GM19328 (cell line): Measurements from ENCODE around the gene RELCH.

Experiments used
- ATAC-seq: cut with Tn5 transposase; IDR thresholded peaks from one replicate; pipeline ENCODE4 v1.9.1; 2021; ENCODE audit warnings: mild to moderate bottlenecking, moderate library complexity; ENCODE audit not compliant: unreplicated experiment

RELCH gene

DNA sequence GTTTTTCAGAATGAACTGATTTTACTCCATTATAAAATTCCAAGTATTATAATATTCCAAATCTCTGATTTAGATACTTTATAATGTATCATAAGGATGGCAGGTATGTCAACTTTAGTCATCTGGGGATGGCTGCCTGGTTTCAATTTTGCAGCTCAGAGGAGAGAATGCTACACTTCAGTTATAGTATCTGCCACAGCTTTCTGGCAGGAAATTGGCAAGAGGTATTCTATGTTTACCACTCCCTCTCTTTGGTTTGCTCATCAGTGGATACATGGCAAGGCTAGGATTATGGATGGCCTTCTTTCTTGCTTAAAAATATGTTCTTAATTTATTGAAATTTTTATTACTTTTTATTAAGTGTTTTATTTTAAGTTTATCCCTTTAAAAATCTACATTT, 71.0 kb downstream of the RELCH start:
- no peak for ATAC-seq

DNA sequence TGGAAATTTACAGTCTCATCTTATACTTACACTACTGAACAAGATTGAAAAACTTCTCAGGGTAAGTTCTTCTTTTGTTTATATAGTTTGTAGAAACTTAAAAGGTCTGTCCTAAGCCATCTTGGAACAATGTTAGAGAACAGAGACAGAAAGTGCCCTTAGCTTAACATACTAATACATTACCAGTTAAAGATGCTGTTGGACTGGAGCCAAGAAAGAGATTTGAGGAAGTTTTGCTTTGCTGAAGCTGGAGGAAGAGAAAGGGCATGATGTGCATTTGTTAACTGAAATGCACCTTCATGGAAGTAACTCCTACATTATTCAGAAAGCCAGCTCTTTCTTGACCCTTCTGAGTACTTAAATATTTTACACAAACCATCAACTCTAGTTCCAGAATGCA, 71.6 kb downstream of the RELCH start:
- ATAC-seq = no peak

DNA sequence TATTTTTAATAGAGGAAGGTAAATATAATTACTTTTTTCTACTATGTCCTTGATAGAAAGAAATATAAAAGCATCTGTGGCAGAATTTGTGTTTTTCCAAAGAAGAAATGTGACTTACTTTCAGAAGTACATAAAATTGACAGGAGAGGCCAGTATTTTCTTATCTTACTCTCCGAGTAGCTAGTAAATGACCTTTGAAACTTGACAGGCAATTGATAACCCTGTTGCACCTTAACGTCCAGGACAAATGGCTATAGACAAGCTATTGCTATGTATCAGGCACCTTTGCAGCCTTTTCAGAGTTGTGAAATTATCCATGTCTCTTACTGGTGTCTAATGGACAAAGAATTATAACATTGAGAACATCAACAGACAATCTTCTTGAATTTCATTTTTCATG, 75.0 kb downstream of the RELCH start:
- ATAC-seq = no peak

DNA sequence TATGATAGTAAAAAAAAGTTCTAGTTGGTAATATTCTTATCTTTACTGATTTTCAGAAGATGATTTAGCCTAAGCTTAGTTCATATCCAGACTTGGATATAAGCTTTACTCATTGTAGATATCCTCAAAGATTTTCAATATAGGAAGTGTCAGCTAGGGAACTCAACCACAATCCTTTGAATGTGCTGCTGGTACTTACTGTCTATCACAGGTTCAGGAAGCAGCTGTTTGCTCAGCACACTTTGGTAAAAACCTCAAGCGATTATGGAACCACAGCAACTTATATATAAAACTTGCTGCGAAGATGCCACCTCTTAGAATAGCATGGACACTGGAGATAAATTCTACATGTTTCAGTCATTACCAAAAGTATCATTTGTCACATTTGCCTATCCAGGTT, 77.9 kb downstream of the RELCH start:
- no peak for ATAC-seq

DNA sequence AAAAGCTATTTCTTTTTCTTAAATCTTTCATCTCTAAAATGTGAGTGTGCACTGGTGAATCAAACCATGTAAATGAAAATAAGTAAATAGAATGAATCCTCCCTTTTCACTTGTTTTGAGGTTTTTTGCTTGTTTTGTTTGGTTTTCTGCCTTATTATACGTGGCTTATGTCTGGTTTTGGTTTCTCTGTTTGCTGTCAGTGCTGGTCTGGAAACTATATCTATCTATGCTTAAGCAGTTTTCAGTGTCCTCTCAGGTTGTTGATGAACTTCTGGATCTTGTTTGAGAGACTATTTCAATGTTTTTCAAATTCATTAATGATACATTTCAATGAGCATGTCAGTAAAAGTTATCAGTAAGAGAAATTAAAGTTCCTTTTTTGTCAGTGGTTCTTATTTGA, 90.0 kb downstream of the RELCH start:
- ATAC-seq = no peak

DNA sequence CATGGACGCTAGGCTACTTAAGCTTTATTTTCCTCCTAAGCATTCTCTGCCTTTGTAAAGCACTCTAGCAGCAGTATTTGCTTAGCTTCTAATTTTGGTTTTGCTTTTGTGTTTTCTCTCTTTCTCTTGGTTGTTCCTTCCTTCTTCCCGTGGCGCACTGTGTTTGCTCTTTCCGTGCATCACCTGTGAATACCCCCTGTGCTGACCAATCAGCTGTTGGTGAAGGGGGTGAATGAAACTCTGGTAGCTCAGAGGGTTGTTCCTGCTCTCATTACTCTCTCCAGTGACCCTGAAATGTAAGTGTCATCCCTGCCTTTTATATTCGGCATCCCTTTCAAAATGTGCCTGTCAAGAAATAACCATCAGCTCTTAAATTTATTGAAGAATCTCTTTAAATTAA, 92.5 kb downstream of the RELCH start:
- ATAC-seq = no peak

DNA sequence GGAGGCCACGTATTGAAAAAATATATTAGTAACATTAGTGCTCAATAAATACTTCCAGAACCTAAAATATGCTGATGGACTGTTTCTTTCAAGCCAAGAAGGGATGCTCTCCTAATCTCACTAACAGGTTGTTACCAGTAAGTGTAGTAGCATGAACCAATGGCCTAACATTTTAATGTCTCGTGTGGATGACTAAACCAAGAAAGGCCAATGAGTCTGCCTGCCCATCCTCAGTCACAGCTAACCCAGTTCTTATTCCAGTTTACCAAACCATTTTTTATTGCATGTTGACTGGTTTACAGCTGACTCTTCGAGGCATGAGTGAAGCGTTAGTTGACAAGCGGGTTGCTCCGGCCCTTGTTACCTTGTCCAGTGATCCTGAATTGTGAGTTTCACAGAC, 93.0 kb downstream of the RELCH start:
- ATAC-seq = no peak

DNA sequence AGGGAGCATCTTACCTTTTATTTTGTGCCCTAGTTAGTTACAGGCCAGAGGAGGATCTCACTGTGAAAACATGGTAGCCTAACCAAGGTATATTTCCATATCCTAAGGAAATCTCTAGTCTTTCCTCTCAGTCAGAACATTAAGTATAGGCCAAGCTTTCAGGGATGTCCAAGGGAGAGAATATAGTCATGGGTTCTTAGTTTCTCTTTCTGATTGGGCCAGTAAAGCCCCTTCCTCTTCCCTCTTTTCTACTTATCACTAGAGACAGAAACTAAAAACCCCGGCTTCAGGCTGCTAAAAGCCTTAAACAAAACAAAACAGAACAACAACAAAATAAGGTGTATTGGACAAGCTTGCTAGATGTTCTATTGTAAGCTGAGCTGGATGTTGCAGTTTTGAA, 93.7 kb downstream of the RELCH start:
- no peak for ATAC-seq

DNA sequence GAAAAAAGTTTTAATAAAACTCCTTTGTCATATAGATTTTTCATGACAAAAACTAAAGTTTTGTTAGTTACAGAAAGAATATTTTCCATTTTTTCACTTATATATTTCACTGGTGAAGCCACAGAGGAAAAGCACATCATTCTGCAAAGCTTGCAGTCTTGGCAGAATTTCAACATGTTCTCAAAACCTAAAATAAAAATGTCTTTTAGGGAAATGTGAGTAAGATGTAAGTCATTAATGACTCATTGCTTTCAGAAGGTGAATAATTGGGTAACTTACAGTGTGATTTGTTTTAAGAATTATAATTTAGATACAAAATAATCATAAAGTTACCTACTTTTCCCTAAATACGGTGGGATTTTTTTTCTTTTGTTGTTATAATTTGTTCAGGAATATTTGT, 94.6 kb downstream of the RELCH start:
- no peak for ATAC-seq

DNA sequence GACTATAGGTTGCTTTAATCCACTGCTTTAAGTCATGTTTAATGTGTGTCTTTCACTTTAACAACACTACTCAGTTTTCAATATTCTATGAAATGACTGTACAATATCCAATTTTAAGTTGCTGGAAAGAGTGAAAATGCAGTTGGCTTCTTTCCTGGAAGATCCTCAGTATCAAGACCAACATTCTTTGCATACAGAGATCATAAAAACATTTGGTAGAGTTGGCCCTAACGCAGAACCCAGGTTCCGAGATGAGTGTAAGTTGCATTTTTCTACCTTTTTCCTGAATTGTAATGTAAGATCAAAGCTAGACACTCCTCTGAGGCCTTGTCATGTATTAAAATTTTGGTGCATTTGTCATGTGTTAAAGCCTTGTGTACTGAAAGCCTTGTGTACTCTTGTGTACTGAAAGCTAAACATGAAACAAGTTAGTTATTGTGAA, 95.2 kb downstream of the RELCH start:
- ATAC-seq = no peak

DNA sequence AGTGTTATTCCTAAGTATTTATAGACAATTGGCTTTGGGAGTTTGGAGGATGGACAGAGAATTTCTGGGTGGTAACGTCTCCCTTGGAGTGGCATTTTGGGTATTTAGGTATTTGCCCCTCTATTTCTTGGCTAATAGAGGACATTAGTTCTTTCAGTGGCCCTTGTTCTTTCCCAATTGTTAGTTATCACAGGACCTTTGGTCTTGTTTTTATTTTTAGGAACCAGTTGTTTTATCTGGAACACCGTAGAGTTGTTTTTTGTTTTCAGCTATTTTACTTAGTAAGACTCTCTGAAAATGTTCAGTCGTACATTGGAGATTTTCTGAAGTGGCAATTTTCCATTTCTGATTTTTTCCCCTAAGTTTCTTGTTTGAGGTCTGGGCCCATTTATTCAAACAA, 97.6 kb downstream of the RELCH start:
- ATAC-seq = no peak

DNA sequence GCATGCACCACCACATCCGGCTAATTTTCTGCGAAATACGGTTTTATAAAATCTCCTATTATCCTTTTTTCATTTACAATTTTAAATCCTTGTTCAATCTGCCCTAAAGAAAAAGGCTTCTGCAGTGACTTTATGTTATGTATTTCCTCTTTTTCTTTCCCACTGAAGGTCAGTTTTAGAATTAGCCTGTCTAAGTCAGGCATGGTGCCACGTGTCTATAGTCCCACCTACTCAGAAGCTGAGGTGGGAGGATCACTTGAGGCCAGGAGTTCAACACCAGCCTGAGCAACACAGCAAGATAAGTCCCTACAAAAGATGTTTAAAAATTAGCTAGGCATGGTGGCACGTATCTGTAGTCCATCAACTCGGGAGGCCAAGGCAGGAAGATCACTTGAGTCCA, 98.2 kb downstream of the RELCH start:
- ATAC-seq = no peak

DNA sequence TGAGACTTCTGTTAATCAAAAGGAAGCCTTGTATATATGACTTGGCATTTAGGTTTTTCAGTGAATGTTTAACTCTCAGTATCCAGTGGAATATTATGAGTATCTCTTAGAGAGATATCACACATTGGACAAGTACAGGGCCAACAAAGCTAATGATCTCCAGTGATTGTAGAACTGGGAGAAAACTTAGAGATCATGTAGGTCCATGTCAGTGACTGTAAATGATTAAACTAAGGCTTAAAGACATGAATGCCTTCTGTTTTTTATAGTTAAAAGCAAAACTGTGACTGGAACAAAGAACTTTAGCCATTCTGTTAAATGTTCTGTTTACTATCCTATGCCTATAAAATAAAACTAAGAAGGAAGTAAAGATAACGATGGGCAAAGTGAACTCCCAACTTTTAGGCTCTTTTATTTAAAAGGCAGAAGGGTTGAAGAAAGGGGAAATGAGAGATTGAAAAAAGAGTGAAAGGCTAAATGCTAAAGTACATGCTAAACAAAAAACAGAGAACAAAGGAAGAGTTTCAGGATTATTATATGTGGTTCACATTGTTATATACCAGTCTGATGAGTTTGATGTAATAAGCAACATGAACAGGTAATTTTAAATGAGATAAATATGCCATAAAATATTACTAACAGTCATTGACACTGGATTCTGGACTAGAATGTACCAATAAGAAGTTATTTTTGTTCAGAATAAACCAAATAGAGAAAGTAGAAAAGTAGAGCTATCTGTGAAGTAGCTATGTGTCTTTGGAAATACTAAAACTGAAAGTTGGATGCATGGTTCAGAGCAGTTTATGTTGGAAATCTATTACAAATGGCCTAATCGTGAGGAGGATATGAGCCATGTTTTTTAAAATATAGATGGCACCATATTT, 101.0 kb downstream of the RELCH start:
- ATAC-seq = no peak

DNA sequence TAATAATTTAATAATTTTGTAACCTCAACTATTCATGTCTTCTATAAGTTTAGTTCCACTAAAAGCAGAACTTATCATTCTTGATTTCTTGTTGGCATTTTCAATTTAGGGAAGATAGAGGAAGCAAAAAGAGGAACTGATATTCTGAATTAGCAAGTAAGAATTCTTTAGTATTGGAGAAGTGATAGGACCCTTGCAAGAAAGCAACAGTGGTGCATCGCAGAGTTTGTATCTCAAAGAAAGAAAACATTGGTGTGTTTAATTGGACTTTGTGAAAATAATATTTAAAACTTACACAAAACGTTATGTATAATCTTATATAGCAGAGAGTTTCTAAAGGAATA, 101.6 kb downstream of the RELCH start:
- no peak for ATAC-seq

DNA sequence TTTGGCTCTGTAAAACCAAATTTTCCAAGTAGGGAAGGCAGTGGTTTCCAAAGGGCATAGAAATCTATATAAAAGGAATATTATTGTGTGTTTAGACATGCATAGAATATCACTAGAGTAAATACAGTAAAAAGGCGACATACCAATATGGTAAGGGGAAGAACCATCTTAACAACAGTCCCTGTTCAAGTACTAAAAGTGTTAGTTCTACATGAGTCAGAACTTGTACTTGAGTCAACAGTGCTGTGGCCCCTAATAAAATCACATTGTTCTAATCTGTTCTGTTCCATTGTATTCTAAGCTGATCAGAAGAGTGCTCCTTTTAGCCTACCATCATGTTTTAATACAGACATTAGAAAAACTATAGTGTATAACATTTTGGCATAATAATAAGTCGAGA, 102.0 kb downstream of the RELCH start:
- ATAC-seq = no peak

DNA sequence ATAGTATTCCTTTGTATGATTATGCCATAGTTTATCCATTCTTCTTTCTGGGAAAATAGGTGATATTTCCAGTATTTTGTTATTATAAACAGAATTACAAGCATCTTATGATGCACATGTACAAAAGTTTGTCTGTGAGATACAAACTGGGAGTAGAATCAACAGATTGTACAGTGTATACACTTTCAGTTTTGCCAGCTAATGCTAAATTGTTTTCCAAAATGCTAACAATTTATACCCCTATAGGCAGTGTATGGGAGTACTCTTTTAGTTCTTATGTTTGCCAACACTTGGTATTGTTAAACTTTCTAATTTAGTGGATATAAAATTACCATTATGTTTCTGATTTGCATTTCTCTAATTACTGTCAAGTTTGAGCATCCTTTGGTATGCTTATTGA, 107.0 kb downstream of the RELCH start:
- ATAC-seq = no peak

DNA sequence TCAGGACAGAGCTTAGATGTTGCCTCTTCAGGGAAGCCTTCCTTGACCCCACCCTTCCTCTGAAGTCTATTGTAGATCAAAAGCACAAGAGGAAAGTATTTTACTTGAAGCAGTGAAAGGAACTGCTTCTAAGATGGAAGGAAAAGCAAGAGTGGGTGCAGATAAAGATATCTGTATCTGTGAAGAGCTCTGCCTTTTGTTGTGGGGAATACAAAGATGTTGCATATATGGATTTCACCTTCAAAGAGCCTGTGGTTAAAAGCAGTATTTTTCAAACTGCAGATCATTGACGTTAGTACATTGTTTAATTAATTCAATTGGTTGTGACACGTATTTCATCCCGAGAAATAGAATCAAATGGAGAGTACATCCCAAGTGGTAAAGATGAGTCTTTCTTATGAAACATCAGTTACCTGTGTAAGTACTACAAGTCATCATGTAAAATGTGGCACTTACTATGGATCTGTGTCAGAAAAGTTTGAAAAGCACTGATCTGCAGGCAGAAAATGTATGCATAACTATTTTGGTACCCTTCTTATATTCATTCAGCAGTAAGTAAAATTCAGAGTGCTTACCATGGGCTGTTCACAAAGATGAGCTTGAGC, 113.4 kb downstream of the RELCH start:
- ATAC-seq = no peak

DNA sequence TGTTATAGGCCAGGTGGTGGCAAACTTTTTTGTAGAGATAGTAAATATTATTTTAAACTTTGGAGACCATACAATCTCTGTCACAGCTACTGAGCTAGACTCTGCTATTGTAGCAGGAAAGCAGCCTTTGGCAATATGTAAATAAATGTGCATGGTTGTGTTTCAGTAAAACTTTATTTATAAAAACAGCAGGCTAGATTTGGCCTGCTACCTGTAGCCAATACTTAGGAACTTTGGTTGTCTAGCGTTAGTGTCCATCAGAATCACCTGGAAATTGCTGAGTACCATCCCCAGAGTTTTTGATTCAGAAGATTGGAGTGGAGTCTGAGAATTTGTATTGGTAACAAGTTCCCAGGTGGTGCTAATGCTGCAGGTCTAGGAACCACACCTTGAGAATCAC, 114.3 kb downstream of the RELCH start:
- ATAC-seq = no peak

DNA sequence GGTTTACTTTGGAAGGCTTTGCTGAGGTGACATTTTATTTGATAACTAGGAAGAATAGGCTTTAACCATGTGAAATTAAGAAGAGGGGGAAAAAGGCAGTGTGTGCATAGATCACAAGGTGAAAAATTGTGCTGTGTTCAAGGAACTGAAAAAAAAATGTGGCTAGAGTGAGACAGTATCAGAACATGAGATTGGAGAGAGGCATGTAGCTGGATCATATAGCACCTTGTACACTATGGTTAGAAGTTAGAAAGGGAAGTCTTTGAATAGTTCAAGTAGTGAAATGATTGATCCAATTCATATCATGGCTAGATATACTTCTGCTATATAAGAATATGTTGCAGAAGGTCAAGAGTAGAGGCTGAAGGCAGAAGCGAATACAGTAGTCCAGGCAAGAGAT, 125.8 kb downstream of the RELCH start:
- no peak for ATAC-seq

DNA sequence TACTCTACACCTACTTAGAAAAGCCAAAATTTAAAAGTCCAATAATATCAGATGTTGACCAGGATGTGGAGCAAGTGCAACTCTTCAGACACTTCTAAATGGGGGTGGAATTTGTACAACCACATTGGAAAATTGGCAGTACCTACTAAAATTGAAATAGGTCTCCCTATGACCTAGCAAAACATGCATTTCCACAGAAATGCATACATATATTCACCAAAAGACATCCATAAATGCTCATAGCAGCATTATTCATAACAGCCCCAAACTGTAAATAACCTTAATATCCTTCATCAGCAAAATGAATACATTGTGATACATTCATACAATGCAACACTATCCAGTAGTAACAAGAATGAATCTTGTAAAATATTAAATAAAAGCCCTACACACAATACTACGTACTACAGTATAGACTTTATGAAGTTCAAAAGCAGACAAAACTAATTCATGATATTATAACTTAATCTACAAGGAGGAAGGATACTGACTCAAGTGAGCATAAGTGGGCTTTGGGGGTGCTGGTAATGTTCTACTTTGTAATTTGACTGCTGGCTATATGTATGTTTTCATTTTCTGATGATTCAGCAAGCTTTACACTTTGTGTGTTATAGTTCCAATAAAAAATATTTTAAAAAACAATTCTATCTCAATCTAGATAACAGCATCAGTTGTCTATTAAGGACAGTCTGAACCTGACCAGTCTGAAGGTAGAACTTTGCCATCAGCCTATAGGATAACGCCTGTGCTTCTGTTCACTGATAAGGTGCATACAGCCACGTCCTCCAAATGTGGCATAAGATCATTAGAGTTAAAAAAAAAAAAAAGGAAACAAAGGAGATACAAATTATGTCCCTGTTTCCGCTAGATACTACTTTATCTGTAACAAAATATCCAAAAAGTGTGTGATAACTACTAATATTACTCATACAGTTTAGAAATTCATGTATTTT, 131.4 kb downstream of the RELCH start:
- ATAC-seq = no peak

DNA sequence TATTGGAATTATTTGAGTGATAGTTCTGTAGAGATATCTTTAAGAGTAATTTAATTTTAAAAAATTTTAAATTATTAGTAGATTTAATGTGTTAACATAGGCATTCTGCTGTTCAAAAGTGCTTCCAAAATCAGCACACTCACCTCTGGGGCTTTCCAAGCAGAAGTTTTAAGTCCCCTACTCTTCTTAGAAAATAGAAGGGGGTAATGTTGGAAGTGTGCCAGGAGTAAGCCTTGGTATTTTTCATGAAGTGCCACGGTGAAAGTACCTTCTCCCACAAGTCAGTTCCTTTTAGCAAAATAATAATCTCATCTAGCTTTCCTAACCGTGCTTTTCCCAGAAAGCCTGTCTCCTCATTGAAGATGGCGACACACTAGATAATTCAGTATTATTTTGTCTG, 134.1 kb downstream of the RELCH start:
- ATAC-seq = no peak
